NCI-H82 (cell line): ENCODE results near the gene PRKACA.

Experiments used
- DNase-seq: peaks from one replicate; lab custom pipeline; 2025; lab: John Stamatoyannopoulos, UW

The PRKACA gene

DNA sequence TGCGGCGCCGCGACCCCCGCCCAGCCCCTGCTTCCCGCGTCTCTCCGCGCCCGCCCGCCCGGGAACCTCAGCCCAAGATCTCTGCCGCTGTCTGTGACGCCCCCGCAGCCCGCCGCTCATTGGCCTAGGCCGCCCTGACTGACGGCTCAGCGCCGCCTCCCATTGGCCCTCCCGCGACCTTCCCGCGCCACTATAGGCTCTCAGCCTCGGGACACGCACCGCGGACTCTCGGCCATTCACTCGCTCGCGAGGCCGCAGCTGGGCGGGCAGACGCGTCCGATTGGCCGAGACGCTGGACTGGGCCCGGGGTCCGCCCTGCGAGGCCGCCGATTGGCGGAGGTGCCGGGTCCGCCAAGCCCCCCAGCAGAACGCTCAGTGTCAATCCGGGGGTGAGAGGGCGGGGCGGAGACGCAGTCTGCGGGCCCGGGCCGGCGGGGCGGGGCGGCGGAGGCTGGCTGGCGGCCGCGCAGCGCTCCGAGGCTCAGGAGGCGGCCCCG lies at the start of gene PRKACA:
TSS of gene PRKACA (minus strand) at position 95 of the 497 bp plus-strand sequence. CDS start 215 bp downstream, outside the sequence.
- DNase-seq = peak; percentile 100

DNA sequence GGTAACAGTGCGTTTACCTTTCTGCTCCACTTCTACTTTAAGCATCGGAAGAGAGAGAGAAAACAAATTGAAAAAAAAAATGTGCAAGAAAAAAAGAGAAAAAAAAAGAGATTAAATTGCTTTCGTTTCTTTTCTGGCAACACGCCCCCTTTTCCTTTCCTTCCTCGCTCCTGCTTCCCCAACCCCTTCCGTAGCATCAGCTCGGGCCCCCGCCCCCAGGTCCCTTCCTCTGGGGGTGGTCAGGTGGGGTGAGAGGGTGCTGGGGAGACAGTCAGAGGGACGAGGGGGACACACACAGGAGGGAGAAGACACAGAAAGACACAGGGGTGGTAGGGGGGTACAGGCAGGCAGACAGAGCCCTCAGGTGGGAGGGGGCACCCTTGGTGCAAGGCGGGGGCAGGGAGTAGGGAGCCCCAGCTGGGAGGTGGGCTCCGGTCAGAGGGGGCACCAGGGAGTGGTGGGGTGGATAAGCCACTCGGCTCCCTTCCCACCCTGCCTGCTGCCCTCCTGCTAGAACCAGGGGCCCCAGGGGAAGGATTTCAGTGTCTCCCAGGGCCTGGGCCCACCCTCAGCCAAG lies 49.5 kb upstream of the PRKACA start:
- DNase-seq = no peak

DNA sequence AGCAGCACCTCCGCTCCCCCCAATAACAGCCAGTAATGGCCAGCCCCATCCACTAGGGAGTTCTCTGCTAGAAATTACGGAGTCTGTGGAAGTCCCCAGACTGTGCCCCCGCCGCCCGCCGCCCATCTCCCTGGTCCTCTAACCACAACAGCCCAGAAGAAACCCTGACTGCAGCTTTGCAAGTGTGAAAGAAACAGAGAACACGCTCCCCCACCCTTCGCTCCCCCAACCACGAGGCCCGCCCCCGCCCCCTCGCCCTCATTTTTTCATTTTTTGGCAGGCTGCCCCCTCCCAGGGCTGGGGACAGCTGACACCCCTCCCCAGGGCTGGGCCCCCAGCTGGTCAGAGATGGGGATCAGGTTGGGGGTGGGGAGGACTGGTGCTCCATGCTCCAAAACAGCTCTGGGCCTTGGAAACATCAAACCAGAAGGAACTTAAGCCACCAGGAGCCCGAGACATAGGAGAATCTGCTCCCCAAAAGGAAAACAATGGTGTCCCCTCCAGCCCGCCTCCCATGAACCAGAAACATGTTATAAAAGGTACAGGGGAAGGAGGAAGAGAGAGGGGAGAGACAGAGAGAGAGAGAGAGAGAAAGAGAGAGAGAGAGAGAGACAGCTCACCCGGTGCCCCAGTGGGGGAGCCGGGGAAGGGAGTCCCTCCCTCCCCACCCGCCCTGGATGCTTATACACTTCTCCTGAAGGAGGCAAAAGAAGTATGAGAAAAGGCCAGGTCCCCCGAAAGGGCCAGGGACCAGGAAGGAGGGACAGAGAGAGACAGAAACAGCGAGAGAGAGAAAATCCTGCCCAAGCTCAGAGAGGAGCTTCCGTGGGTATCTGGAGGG lies 48.6 kb upstream of the PRKACA start:
- DNase-seq = no peak

DNA sequence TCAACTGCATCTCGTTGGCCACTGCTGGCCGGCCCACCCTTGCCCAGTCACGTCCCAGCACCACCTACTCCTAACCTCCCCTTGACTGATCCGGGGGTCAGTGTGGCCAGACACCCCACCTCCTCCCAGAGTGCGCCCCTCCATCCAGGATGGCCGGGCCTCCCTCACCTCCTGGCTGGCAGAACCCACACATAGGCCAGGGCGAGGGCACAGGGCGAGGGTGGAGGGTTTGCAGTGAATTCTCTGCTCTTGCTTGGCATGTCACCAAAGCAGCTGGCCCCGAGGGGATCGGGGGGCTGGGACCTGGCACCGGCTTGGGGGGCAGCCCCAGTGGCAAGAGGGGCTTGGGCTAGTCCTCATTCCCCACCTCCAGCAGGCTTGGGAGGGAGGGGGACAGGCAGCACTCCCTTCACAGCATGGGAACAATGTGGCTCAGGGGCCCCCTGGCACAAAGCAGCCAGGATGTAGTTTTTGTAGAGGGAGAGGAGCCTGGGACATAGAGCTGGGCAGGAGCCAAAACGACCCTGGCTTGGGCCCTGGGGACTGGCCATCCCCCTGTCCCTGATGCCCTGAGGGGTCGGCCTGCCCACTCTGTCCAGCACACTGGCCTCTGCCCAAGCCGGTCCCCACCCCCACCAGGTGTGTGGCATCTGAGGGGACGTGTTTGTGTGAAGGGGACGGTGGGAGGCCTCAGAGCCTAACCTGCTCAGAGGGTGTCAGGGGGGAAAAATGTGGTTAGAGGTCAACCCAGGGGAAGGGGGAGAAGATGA lies 47.3 kb upstream of the PRKACA start:
- no peak for DNase-seq

DNA sequence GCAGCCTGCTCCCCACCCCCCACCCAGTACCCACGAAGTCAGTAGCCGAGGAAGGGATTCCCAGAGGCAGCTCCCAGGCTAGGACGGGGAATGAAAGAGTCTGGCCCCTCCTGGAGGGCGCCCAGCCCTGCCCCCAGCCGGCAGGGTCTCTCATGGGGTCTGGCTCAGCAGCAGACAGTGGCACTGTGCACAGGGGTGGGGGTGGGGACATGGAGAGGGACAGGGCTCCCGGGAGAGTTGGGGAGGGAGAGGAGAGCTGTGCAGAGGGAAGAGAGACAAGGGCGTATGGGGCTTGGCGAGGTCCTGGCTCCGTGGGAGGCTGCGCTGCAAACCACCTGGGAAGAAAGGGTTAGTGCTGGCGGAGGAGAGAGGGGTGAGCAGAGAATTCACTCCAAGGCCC lies 46.5 kb upstream of the PRKACA start:
- no peak for DNase-seq

DNA sequence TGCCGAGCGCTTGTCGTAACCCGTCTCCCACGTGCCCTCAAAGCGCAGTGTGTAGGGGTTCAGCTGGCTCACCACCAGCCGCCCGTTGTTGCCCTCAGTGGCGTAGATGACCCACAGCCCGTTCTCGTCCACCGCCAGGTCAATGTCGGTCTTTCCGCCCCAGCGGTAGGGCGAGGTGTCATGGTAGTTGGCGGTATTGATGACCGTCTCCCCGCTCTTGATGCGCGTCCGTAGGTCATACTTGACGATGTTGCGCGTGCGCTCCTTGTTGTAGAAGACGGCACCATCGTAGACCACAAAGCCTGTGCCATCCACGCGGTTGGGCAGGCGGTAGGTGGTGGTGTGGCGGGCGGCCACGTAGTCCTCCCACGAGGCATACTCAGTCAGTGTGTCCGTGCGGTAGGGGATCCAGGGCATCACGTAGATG lies 45.3 kb upstream of the PRKACA start:
- no peak for DNase-seq

DNA sequence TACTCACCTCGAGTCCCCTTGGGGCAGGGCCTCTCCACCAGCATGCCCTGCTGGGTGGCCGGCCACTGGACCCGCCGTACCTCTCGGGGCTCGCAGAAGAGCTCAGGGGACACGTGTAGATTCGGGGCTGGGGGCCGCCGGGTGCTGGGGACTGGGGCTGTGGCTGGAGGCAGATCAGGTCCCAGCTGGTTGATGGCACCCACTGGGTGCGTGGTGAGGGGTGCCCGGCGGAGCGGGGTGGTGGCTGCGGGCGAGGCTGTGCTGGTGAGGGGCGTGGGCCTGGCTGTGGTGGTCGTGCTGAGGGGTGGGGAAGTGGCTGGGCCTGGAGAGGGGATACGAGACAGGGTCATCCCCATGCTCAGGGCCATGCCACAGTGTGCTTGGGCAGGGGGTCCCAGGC lies 43.7 kb upstream of the PRKACA start:
- DNase-seq = no peak

DNA sequence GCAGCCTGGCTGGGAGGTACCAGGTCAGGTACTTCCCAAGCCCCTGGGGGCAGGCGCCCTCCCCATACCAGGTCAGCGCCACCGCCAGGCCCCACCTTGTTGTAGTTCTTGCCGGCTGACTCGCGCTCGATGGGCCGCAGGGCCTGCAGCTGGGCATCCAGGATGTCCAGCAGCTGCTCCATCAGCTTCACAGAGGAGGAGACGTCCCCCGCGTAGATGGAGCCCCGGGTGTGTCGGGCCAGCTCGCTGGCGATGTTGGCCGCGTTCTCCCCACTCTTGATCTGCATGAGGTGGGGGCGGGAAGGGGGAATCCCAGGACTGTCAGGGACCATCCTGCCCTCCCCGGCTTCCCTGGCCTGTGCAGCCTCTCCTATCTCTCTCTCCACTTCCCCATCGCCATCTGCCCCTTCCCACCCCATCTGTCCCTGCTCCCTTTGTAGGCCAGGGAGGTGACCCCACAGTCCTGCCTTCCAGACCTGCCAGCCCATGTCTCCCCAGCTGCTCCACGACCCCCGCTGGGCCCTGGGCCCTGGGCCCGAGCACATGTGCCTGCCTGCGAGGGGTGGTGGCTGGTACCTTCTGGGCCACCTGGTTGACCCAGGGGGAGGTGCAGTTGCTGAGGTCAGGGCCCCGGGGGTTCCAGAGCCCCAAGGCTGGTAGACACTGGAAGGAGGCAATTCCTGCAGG lies 42.6 kb upstream of the PRKACA start:
- DNase-seq = no peak

DNA sequence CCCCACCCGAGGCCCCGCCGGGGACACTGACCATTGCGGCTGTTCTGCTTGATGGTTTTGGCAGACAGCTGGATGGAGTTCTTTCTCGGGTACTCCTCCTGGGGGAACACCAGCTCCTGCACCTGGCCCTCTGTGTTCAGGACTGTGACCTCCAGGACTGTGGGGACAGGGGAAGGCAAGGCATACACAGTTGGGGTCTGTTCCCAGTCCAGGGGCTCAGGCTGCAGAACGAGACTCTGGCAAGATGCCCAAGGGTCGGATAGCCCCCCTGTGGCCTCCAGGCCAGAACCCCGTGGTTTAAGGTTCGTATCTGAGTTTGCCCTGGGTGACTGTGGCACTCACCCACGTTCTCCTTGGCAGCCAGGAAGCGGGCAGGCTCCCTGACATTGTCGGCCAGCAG lies 41.5 kb upstream of the PRKACA start:
- DNase-seq = no peak

DNA sequence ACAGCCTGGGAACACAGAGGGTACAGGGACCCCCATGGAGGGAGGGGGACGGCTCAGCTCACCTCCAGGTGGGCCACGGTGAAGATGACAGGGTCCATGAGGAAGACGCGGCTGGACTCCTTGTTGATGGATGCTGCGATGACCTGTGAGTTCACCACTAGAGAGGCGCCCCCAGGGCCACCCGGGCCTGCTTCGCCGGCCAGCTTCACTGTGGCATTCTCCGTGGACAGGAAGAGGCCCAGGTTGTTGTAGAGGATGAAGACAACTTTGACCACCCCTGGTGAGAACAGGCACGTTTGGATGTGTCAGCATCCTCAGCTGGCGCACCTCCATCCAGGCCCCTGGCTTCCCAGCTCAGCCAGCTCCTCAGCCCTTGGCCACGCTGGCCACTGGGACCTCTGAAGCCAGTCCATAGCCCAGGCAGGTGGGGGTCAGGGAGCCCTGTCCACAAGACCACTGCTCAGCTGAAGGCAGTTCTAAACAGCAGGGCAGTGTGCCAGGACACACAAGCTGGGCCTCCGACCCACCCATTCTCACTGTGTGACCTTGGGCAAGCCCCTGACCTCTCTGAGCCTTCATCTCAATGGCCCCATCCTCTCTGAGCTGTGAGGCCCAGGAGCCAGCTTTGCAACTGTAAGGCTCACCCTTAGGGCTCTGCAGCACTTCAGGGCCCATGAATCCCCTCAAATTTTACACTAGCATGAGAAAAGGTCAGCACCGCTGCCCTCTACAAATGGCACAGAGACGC lies 40.9 kb upstream of the PRKACA start:
- no peak for DNase-seq

DNA sequence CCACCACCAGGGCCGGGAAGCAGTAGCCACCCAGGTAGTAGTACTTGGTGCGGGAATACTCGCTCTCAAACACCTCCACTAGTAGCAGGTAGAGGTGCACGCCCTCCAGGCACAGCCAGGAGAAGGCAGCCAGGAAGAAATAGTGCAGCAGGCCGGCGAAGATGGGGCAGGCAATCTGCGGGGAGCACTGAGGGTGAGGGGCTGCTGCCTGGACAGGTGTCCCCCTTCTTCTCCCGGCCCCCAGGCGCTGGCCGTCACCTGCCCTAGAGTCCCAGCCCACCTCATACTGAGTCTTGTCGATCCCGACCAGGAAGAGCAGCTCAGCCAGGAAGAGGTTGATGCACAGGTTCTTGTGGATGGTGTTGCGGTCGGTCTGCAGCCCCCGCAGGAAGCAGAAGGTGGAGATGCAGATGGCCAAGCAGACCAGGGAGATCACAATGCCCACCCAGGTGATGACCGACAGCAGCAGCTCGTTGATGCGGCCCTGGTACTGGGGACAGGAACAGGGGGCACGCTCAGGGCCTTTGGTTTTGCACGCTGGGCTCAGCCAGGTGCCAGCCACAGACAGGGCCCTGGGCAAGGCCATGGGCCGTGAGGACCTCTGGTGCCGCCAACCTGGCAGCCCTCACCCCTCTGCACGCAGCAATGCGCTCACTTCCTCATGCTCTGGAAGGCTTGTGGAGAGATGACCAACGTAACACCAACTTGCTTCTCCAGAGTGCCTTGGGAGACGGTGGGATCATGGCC lies 39.6 kb upstream of the PRKACA start:
- DNase-seq = no peak

DNA sequence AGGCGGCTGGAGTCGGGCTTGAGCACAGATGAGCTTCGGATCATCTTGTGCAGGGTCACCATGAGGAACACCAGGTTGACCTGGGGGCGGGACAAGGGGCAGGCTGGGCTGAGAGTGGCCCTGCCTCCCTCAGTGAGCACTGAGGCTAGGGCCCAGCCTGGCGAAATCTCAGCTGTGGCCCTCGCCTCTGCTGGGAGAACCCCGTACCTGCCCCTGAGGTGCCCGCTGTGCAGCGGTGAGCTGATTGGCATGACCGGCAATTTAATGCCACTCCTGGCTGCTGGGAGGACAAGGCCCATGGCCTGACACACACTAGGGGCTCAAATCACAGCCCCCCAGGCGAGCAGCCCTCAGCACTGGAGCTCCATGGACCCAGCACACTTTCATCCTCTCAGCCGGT lies 38.6 kb upstream of the PRKACA start:
- no peak for DNase-seq

DNA sequence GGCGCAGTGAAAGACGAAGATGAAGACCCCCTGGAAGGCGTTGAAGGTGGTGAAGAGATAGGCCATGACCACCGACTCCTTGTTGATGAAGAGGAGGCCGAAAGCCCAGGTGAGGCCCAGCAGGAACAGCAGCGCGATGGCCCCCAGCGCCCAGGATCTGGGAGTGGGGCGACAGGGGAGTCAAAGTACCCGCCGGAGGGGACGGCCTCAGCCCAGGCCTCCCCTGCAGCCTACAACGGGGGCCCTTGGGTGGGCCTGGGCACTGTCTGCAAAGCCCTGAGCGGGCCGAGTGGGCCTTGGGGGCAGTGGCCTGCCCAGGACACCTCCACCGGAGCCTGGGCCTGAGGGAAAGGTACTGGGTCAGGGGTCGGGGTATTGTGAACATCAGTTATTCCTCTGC lies 37.8 kb upstream of the PRKACA start:
- DNase-seq = no peak

DNA sequence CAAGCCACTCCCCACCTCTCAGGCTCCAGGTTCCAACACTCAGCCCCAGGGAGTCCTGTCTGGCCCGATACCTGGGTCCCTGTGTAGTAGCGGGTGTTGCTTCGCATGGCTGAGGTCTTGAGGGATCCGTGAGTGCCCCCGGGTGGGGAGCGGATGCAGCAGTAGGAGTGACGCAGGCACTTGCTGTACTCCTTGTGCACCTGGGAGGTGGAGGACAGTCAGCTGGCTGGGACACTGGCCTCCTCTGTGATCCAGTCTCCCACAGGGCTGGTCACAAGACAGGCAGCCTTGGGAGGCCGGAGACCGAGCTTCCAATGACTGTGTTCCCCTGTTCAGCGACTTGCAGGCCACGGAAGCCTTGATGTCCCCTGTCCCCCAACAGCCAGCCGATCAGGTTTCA lies 35.2 kb upstream of the PRKACA start:
- no peak for DNase-seq

DNA sequence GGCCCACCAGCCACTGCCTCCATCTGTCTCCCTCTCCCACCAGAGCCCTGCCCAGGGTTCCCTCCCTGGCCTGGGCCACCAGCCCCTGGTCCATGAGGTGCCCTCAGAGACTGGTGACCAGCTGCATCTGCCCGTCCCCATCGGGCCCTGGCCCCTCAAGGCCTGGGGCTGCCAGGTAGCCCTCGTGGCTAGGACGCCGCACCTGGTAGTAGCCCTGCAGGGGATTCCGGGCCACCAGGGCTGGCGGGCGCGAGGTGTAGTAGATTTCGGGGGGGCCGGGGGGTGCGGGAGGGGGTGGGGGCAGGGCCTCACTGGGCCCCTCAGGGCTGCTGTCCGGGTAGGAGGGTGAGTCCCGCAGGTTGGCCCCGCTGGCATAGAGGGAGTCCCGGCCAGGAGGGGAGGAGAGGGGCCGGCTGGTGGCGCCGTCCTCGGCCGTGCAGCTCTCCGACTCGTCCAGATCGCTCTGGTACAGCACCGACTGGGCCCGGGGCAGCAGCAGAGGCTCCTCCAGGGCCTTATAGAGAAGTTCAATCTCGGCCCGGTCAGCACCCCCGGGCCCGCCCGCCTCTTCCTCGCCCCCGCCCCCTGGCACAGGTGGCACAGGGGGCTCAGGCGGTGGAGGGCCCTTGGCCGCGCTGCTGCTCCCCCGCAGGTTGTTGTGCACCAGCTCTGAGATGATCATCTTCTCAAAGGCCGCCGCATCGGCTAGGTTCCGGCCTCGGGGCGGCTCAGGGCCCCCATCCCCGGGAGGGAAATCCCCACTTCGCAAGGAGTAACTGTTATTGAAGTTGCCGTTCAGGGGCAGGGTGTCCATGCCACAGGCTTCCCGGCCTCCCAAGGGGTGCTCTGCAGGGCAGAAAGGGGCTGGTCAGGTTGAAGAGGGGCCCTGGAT lies 33.5 kb upstream of the PRKACA start:
- no peak for DNase-seq

DNA sequence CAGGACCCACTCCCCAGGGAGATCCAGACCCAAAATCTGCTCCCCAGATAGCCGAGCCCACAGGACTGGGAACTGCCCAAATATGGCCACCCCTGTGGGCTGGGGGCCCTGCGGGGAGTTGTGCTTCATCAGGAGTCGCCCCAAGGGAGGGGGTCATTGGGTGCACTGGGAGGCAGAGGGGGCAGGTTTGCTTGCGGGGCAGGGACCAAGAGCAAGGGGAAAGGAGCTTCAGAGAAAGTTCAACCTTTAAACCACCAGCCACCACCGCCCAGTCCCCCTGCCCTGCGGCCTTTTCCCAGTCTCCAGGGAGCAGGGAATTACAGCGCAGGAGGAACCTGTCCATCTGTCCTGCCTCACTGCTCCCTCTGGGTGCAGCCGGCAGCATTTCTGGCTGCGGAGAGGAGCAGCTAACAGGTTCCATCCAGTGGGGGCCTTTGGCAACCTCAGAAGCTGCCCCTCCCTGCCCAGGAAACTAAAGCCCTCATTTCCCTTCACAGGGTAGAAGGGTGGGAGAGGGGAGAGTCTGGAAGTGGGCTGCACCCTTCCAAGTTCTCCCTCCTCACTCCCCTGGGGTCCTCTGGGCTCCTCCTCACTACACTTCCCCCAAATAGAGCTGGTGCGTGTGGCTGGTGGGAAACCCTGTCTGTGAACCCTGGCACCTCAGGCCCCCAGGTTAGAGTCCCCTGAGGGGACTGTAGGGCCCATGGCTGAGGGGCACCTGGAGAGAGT lies 32.6 kb upstream of the PRKACA start:
- peak; percentile 86 for DNase-seq

DNA sequence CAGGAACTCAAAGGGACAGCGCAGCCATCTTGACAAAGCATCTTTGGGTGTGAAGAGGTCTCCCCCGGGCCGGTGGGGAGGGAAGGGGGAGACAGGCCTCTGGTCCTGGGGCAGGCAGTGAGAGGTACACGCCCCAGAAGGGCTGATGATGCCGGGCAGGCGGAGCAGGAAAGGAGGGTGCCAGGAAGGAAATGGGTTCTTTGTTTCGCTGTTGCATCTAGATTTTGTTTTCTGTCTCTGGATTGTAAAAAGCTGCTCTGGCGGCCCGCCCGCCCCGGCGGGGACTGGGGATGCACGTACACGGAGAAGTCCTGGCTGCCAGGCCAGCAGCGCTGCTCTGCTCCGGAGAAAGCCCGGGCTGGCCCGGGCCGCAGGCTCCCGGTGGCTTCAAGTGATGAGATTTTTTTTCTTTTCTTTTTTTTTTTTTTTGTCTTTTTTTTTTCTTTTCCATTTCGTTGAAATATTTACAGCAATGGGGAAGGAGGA lies 32.0 kb upstream of the PRKACA start:
- no peak for DNase-seq

DNA sequence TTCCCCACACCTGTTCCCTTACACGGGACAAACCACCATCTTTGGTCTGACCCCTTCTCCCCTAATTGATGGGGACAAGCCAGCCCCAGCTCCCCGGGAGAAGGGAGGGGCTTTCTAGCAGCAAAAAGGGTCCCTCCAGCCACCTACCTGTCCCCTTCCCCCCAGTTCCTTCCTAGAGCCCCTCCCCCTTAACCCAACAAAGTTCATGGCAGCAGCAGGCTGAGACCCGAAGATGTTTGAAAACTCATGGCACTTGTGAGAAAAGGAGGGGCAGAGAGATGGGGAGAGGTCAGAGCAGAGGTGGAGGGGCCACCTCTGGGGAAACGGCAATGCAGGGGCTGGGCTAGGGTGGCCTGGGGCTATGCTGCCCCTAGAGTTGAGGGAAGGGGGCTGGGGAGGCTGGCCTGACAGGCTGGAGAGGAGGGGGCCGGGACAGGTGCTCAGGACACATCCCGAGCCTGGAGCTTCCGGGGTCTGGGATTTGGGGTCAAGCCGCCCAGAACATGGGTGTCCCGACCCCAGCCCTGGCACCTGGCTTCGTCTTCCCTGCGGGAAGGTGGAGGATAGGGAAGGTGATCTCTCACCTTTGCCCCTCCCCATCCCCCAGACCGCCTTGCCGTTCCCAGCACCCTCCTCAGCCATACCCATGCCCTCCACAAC lies 31.3 kb upstream of the PRKACA start:
- DNase-seq = no peak
